ENCODE results near the gene MAST4. TPM values are rescaled to one million over a fixed set of nuclear protein-coding genes. Genes with fewer than 3 reads are reported as not detected.
"Not testable (repeated sequence)": the region's sequence is repeated elsewhere in the genome, so short reads cannot be mapped to it uniquely, and the experiment has no call there.

The MAST4 gene
- total RNA-seq, 1 donor from 2014 or later: 19.0 TPM

DNA sequence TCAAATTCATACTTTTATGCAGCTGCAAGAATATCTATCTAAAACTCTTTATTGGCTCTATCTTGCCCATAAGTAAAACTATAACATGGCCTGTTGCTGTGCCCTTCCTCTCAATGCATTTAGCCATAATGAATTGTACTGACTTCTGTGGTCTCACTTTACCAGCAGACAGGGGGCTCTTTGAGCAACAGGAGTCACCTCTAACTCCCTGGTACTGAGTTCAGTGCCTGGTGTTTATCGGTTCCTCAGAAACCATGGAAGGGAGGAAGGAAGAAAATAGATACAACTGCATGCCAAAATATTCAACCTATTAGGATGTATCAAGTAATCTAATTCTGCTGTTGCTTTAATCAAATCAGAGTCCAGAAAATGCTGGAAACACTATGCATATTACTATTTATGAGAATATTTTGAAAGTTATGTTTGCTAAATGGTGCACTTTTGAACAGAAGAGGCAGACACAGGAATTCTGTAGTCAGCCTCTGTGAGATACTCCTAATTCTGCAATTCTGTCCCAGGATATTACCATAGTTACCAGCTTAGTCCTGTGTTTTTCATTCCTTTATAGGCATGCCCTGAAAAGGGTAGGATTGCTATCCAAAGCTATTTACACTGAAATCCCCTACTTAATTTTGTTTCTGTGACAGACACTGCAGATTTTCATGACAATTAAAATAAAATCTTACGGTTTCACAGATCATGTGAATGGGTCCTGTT is 510.6 kb downstream of the MAST4 start:
- peaks cover 44% of the 10 kb centered on the region for H3K36me3 Mint-ChIP-seq (ENCODE audit: low read depth)
- no peaks in the 10 kb centered on the region for H3K9me3 Mint-ChIP-seq
- no peak overlapping the region for H3K4me3 Mint-ChIP-seq
- no peak overlapping the region for H3K27ac Mint-ChIP-seq
- intact Hi-C loops (cut with micrococcal nuclease): no loop called here
- DNase-seq (ENCODE audit: low spot score): no peak
- no peaks in the 10 kb centered on the region for H3K27me3 Mint-ChIP-seq (ENCODE audit: insufficient read depth)
- H3K4me1 Mint-ChIP-seq (ENCODE audit: low read depth): no peaks in the 10 kb centered on the region

DNA sequence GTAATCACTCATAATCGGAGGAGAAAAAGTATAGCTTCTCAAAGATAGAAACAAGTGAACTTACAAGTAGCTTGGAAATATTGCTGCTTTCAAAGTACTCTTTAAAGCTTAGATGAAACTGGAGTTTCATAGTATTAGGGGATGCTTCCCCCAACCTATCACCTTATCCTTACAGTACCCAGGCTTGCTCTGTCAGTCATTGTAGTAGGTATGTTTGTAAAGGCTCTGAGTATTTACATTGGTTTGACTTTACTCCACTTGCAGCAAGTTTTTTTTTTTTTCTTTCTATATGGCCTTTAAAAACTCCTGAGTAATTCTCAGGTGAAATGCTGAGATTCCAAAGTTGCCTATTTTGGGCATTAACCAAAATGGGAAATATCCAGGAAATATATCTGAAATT is 515.6 kb downstream of the MAST4 start:
- H3K4me3 Mint-ChIP-seq: no peak overlapping the region
- no peaks in the 10 kb centered on the region for H3K27me3 Mint-ChIP-seq (ENCODE audit: insufficient read depth)
- H3K9me3 Mint-ChIP-seq: no peaks in the 10 kb centered on the region
- intact Hi-C loops (cut with micrococcal nuclease): no loop called here
- DNase-seq (ENCODE audit: low spot score): no peak
- peaks cover 39% of the 10 kb centered on the region for H3K36me3 Mint-ChIP-seq (ENCODE audit: low read depth)
- no peak overlapping the region for H3K27ac Mint-ChIP-seq
- no peaks in the 10 kb centered on the region for H3K4me1 Mint-ChIP-seq (ENCODE audit: low read depth)

DNA sequence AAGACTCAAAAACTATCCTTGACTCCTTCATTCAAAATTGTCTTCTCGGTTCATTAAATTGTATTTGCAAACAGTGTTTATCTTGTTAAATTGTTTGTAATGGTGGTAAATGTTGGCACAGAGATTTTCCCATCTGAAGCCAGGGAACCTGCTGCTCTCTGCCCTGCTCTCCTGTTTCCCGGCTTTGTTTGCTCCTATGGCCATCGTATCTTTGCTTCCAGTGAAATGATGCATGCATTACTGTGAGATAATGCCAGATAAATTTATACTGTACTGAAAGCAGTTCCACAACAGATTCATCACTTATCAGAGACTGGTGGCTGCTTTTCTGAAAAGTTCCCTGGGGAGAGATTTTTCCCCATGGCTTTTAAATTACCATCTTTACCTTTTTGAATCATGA is 519.1 kb downstream of the MAST4 start:
- Mint-ChIP-seq H3K36me3 (ENCODE audit: low read depth) (peaks cover 45% of the 10 kb centered on the region), H3K27me3 (ENCODE audit: insufficient read depth) (no peaks in the 10 kb centered on the region), H3K4me1 (ENCODE audit: low read depth) (no peaks in the 10 kb centered on the region), H3K27ac (no peak overlapping the region), H3K9me3 (no peaks in the 10 kb centered on the region), H3K4me3 (no peak overlapping the region)
- intact Hi-C loops (cut with micrococcal nuclease): no loop called here
- no peak for DNase-seq (ENCODE audit: low spot score)

DNA sequence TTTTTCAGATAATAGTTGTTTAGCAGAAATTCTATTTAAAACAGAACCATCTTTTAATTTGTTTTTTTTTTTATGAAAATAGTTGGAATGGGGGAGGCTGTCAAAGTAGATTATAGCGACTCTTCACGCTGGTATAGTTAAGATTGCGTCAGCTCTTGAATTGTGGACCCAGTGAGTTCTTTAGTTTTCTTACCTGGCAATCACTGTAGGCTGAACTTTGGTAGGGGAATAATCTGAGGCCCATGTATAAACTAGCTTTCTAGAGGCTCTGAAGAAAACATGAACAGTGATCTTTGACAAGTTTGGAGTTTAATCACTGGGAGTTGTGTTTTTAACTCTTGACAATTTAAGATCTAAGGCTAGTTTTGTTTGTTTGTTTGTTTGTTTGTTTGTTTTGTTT is 519.6 kb downstream of the MAST4 start:
- Mint-ChIP-seq H3K4me1 (ENCODE audit: low read depth) (no peaks in the 10 kb centered on the region), H3K27me3 (ENCODE audit: insufficient read depth) (no peaks in the 10 kb centered on the region), H3K9me3 (no peaks in the 10 kb centered on the region), H3K4me3 (no peak overlapping the region), H3K36me3 (ENCODE audit: low read depth) (peaks cover 42% of the 10 kb centered on the region), H3K27ac (no peak overlapping the region)
- no peak for DNase-seq (ENCODE audit: low spot score)
- intact Hi-C loops (cut with micrococcal nuclease): no loop called here

DNA sequence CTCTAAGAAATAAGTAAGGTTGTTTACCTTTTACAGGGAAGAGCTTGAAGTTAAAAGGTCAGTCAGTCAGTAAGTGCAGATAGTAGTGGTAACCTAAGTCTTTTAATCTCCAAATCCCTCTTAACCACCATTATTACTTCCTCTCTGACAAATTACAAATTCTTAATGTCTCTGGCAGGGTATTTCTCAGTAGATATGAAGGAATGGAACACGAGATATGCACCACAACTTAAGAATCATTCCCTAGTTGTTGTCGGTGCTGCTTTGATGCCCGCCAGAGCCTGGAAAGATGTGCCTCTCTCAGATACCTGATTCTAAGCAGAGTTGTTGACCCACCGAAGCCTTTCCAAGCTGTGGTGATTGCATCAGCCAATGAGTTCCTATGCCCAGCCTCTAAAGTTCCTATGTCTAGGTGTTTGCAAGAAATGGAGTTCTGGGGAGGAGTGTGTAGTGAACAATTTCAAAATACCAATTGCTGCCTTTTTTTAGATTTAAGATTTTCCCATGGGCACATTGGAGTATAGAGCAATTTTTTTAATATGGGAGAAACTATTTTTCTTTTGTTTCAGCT is 521.9 kb downstream of the MAST4 start:
- intact Hi-C loops (cut with micrococcal nuclease): no loop called here
- peaks cover 38% of the 10 kb centered on the region for H3K36me3 Mint-ChIP-seq (ENCODE audit: low read depth)
- H3K27me3 Mint-ChIP-seq (ENCODE audit: insufficient read depth): no peaks in the 10 kb centered on the region
- H3K9me3 Mint-ChIP-seq: no peaks in the 10 kb centered on the region
- DNase-seq (ENCODE audit: low spot score): no peak
- no peak overlapping the region for H3K4me3 Mint-ChIP-seq
- no peaks in the 10 kb centered on the region for H3K4me1 Mint-ChIP-seq (ENCODE audit: low read depth)
- H3K27ac Mint-ChIP-seq: no peak overlapping the region

DNA sequence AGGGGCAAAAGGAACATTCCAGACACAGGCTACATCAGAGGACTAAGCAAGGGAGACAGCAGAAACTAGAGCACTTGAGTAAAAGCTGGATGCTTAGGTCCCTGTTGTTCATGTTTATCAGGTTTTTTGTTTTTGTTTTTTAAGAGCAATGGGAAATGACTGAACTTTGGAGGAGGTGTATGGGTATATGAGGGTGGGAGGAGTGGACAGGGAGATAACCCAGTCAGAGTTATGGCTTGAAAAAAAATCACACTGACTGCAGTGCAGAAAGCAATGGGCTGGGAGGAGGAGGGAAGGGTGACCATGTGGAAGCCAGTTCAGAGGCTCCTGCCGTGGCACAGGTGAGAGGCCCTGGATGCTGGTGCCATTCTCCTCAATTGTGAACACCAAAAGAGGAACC is 522.8 kb downstream of the MAST4 start:
- Mint-ChIP-seq H3K36me3 (ENCODE audit: low read depth) (peaks cover 38% of the 10 kb centered on the region), H3K27me3 (ENCODE audit: insufficient read depth) (no peaks in the 10 kb centered on the region), H3K27ac (no peak overlapping the region), H3K4me3 (no peak overlapping the region), H3K9me3 (no peaks in the 10 kb centered on the region), H3K4me1 (ENCODE audit: low read depth) (no peaks in the 10 kb centered on the region)
- intact Hi-C loops (cut with micrococcal nuclease): no loop called here
- no peak for DNase-seq (ENCODE audit: low spot score)

DNA sequence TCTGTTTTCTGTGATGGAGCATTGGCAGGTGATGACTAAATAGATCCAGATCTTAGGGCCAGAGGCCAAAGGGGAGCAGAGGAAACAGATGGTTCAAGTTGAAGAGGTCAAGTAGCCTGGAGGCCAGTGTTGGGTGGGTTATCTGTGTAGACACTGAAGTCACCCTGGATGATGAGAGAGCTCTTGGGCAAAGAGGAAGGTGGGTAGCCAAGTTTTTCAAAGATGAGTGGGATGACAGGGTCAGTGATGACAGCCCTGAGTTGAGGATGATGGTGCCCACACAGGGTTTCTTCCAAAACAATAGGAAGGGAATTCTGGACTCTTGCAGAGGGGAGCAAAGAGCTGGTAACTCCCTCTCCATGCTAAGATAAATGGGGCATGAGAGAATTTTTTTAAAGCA is 523.8 kb downstream of the MAST4 start:
- intact Hi-C loops (cut with micrococcal nuclease): no loop called here
- Mint-ChIP-seq H3K4me1 (ENCODE audit: low read depth) (no peaks in the 10 kb centered on the region), H3K27ac (no peak overlapping the region), H3K36me3 (ENCODE audit: low read depth) (peaks cover 46% of the 10 kb centered on the region), H3K4me3 (no peak overlapping the region), H3K9me3 (no peaks in the 10 kb centered on the region), H3K27me3 (ENCODE audit: insufficient read depth) (no peaks in the 10 kb centered on the region)
- no peak for DNase-seq (ENCODE audit: low spot score)

DNA sequence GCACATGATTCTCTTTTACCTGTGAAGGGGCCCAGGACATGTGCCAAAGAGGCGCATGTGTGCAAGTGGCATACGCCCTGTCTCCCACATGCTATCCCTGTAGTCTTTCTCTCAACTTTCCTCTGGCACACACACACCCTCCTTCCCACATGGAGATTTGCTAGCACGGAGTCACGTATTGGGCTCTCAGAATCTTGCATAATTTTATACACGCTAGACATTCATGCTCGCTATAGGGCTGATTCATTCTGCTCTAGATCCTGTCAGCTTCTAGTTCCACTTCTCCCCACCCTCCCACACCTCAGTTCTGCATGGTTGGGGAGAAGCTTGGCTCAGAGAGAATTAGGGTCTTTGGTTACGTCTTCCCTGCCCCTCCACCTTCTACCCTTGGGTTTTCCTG is 527.6 kb downstream of the MAST4 start:
- H3K36me3 Mint-ChIP-seq (ENCODE audit: low read depth): peaks cover 52% of the 10 kb centered on the region
- H3K4me1 Mint-ChIP-seq (ENCODE audit: low read depth): peaks cover 5% of the 10 kb centered on the region
- no peak overlapping the region for H3K4me3 Mint-ChIP-seq

DNA sequence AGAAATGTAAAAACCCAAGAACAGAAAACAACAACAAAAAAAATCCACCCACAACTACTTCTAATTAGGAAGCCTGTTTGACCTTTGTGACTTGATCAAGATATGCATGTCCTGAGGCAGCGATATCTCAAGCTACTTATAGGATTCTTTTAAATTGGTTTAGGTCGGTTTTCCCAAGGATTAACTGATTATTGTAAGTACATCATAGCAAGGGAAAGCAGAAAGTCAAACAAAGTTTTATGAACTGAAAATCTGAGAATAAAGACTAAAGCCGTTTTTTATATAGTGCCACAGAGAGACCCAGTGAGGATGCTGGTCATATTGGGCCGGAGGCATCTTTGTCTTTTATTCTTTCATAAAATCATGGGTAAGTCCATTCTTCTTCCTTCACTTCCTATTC is 528.4 kb downstream of the MAST4 start:
- intact Hi-C loops (cut with micrococcal nuclease): no loop called here
- H3K4me3 Mint-ChIP-seq: no peak overlapping the region
- peaks cover 47% of the 10 kb centered on the region for H3K36me3 Mint-ChIP-seq (ENCODE audit: low read depth)
- no peaks in the 10 kb centered on the region for H3K9me3 Mint-ChIP-seq
- DNase-seq (ENCODE audit: low spot score): no peak
- no peaks in the 10 kb centered on the region for H3K27me3 Mint-ChIP-seq (ENCODE audit: insufficient read depth)
- no peak overlapping the region for H3K27ac Mint-ChIP-seq
- H3K4me1 Mint-ChIP-seq (ENCODE audit: low read depth): peaks cover 5% of the 10 kb centered on the region

More for the DNA sequence above, 527.6 kb downstream of the MAST4 start:
- intact Hi-C loops (cut with micrococcal nuclease): no loop called here
- Mint-ChIP-seq H3K9me3 (no peaks in the 10 kb centered on the region), H3K27ac (no peak overlapping the region), H3K27me3 (ENCODE audit: insufficient read depth) (no peaks in the 10 kb centered on the region)
- DNase-seq (ENCODE audit: low spot score): no peak

DNA sequence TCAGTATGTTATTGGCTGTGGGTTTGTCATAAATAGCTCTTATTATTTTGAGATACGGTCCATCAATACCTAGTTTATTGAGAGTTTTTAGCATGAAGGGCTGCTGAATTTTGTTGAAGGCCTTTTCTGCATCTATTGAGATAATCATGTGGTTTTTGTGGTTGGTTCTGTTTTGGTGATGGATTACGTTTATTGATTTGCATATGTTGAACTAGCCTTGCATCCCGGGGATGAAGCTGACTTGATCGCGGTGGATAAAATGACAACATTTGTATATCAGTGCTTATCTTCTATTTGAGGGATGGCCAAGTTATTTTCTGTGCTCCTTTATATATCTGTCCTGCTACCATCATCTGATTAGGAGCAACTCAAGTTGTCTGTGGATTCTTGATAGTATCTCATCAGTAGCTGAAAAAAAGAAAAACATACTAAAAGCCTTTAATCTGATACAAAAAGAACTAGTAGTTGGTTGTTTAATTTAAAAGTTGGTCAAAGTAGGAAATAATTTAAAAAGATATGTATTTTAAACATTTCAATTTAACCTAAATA is 531.2 kb downstream of the MAST4 start:
- H3K4me1 Mint-ChIP-seq (ENCODE audit: low read depth); H3K27ac Mint-ChIP-seq; H3K9me3 Mint-ChIP-seq; intact Hi-C loops (cut with micrococcal nuclease); H3K27me3 Mint-ChIP-seq (ENCODE audit: insufficient read depth); DNase-seq (ENCODE audit: low spot score); H3K4me3 Mint-ChIP-seq: not testable (repeated sequence)
- peaks cover 50% of the 10 kb centered on the region for H3K36me3 Mint-ChIP-seq (ENCODE audit: low read depth)

DNA sequence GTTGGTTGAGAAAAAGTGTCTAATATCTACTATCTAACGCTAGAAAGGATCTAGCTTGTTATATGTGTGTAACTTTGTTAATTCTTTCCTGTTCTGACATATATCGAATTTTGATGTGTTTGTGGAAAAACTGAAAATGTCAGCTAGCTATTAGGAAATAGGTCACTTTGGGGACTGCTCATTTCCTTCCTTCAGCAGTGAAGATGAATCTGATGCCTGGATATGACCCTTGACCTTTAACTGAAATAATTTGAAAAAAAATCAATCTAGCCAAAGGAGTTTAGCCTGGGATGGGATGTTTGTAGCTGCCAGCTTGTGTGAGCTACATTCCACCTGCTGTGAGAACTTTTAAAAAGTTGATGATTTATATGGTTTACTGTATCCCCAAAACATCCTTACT is 533.6 kb downstream of the MAST4 start:
- Mint-ChIP-seq H3K27me3 (ENCODE audit: insufficient read depth) (no peaks in the 10 kb centered on the region), H3K27ac (no peak overlapping the region), H3K4me1 (ENCODE audit: low read depth) (peaks cover 5% of the 10 kb centered on the region), H3K9me3 (no peaks in the 10 kb centered on the region), H3K36me3 (ENCODE audit: low read depth) (peaks cover 39% of the 10 kb centered on the region), H3K4me3 (no peak overlapping the region)
- intact Hi-C loops (cut with micrococcal nuclease): no loop called here
- no peak for DNase-seq (ENCODE audit: low spot score)

DNA sequence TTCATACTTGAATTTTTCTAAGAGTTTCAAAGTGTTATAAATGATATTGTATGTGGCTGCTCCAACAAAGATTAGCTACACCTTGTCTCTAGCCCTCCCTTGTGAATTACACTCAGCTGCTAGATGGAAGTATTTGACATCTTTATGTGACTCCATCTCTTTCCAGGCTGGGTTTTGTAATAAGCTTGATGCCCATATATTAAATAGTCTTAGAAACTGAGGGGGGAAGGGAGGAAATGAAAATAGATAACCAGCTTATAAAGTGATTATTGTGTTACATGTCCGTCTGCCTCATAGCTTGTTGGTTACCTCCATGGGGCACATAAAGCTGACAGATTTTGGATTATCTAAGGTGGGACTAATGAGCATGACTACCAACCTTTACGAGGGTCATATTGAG is 537.0 kb downstream of the MAST4 start:
- intact Hi-C loops (cut with micrococcal nuclease): no loop called here
- no peaks in the 10 kb centered on the region for H3K9me3 Mint-ChIP-seq
- H3K4me1 Mint-ChIP-seq (ENCODE audit: low read depth): no peaks in the 10 kb centered on the region
- no peak for DNase-seq (ENCODE audit: low spot score)
- H3K27me3 Mint-ChIP-seq (ENCODE audit: insufficient read depth): no peaks in the 10 kb centered on the region
- peaks cover 31% of the 10 kb centered on the region for H3K36me3 Mint-ChIP-seq (ENCODE audit: low read depth)
- no peak overlapping the region for H3K27ac Mint-ChIP-seq
- no peak overlapping the region for H3K4me3 Mint-ChIP-seq

DNA sequence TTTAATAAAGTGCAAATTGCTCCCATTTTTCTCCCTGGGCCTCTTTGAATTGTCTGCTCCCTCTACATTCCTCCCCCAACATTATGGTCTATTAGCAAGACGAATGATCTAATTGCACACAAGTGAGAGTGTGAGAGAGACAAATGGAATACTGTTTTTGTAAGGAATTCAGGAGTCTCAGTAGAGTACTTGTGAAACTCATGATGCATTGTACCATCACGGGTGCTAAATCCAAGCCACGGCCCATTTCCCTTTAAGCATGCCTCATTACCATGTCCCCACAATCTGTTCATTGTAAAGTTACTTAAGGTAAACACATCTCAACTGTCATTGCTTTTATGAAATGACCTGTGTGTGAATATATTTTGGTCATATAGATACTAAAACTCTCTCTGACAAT is 537.6 kb downstream of the MAST4 start:
- peaks cover 28% of the 10 kb centered on the region for H3K36me3 Mint-ChIP-seq (ENCODE audit: low read depth)
- intact Hi-C loops (cut with micrococcal nuclease): no loop called here

More for the DNA sequence above, 537.6 kb downstream of the MAST4 start:
- Mint-ChIP-seq H3K27me3 (ENCODE audit: insufficient read depth) (no peaks in the 10 kb centered on the region), H3K27ac (no peak overlapping the region), H3K4me1 (ENCODE audit: low read depth) (no peaks in the 10 kb centered on the region), H3K4me3 (no peak overlapping the region), H3K9me3 (no peaks in the 10 kb centered on the region)
- no peak for DNase-seq (ENCODE audit: low spot score)
